HepG2 (cell line): ENCODE data around the gene MAP2K7. TPM values are rescaled to one million over a fixed set of nuclear protein-coding genes. Genes with fewer than 3 reads are reported as not detected.

Experiments
- FIP1L1 ChIP-seq: fragments of 200-400 bp; formaldehyde crosslinking; IDR thresholded peaks from 2 replicates; pipeline ENCODE4 v1.6.1; 2018; ENCODE audit warnings: low read depth, mild to moderate bottlenecking, low read length, moderate library complexity, borderline replicate concordance; ENCODE audit not compliant: insufficient read depth
- FOXA1 ChIP-seq, 2 experiments: fragments of 450-650 bp in 1 of 2; sonication (generic) in 1 of 2; formaldehyde crosslinking in 1 of 2; IDR thresholded peaks; 2 replicates each; pipeline versions ENCODE4 v1.4.0 to v1.6.1; 2016 to 2020; ENCODE audit warnings: missing genetic modification reagents in 1 of 2
- FOXO1 ChIP-seq: sonication (generic); formaldehyde crosslinking; IDR thresholded peaks from 2 replicates; pipeline ENCODE4 v1.4.0; 2020; ENCODE audit warnings: missing genetic modification reagents
- GPN1 ChIP-seq: sonication (generic); formaldehyde crosslinking; IDR thresholded peaks from 2 replicates; pipeline ENCODE4 v1.5.1; 2020; ENCODE audit warnings: missing genetic modification reagents, borderline replicate concordance
- NFKB2 ChIP-seq: sonication (generic); formaldehyde crosslinking; IDR thresholded peaks from 2 replicates; pipeline ENCODE4 v1.4.0; 2020; ENCODE audit warnings: missing genetic modification reagents, borderline replicate concordance
- RXRA ChIP-seq: sonication (generic); formaldehyde crosslinking; IDR thresholded peaks from 2 replicates; pipeline ENCODE4 v1.5.1; 2020; ENCODE audit warnings: missing genetic modification reagents
- ZBTB21 ChIP-seq: sonication (generic); formaldehyde crosslinking; IDR thresholded peaks from 2 replicates; pipeline ENCODE4 v1.4.0; 2020; ENCODE audit warnings: missing genetic modification reagents
- ZMAT3 ChIP-seq: sonication (generic); formaldehyde crosslinking; conservative IDR thresholded peaks from 2 replicates; pipeline ENCODE4 v1.7.0; 2021; ENCODE audit warnings: missing genetic modification reagents
- ZNF280B ChIP-seq: sonication (generic); formaldehyde crosslinking; IDR thresholded peaks from 2 replicates; pipeline ENCODE4 v1.5.0; 2020; ENCODE audit warnings: missing genetic modification reagents, mild to moderate bottlenecking, borderline replicate concordance
- ZNF543 ChIP-seq: sonication (generic); formaldehyde crosslinking; IDR thresholded peaks from 2 replicates; pipeline ENCODE4 v1.4.0; 2020; ENCODE audit warnings: mild to moderate bottlenecking, missing genetic modification reagents
- ZNF614 ChIP-seq: IDR thresholded peaks from 2 replicates; pipeline ENCODE4 v1.6.1; 2018; ENCODE audit warnings: missing biosample characterization, missing genetic modification reagents, inconsistent platforms, borderline replicate concordance
- polyA plus RNA-seq, 8 experiments: library from polyadenylated mRNA; depleted of rRNA in 3 of 8; stranded (reverse) in 7 of 8; unstranded in 1 of 8; fragments of >200 nt; fragmentation: Illumina TruSeq in 4 of 8; extraction: Trizol in 4 of 8; gene quantifications; 2 replicates each; pipeline versions ENCODE4 v1.2.1 to v1.2.3, GENCODE V29; 2011 to 2016; ENCODE audit warnings: low read depth in 4 of 8, missing spikeins in 1 of 8, mixed read lengths in 1 of 8; ENCODE audit not compliant: insufficient read depth in 1 of 8
- total RNA-seq, 5 experiments: library from RNA; depleted of rRNA; stranded (reverse); fragments of >200 nt; fragmentation: Illumina TruSeq; extraction: Trizol; gene quantifications; 2 replicates each; pipeline ENCODE4 v1.2.3, GENCODE V29; 2016; ENCODE audit warnings: low read depth in 1 of 5
- TF ChIP-seq, protein P1 (sequence below): sonication (generic); formaldehyde crosslinking; IDR thresholded peaks from one replicate; pipeline ENCODE4 v1.5.1; 2020; ENCODE audit warnings: mild to moderate bottlenecking, missing genetic modification reagents; ENCODE audit errors: not compliant biosample characterization
- TF ChIP-seq, protein P2 (sequence below): sonication (generic); formaldehyde crosslinking; IDR thresholded peaks from 2 replicates; pipeline ENCODE4 v1.4.0; 2020; ENCODE audit warnings: missing genetic modification reagents, borderline replicate concordance
- TF ChIP-seq, protein P3 (sequence below): sonication (generic); formaldehyde crosslinking; IDR thresholded peaks from 2 replicates; pipeline ENCODE4 v1.5.0; 2020; ENCODE audit warnings: missing genetic modification reagents

The MAP2K7 gene
- total and polyA plus RNA-seq, 2 of the 13 experiments (the other 11 are each of a cell fraction or from before 2014, with no cell fraction given) = 9.0 to 10.8 TPM

DNA sequence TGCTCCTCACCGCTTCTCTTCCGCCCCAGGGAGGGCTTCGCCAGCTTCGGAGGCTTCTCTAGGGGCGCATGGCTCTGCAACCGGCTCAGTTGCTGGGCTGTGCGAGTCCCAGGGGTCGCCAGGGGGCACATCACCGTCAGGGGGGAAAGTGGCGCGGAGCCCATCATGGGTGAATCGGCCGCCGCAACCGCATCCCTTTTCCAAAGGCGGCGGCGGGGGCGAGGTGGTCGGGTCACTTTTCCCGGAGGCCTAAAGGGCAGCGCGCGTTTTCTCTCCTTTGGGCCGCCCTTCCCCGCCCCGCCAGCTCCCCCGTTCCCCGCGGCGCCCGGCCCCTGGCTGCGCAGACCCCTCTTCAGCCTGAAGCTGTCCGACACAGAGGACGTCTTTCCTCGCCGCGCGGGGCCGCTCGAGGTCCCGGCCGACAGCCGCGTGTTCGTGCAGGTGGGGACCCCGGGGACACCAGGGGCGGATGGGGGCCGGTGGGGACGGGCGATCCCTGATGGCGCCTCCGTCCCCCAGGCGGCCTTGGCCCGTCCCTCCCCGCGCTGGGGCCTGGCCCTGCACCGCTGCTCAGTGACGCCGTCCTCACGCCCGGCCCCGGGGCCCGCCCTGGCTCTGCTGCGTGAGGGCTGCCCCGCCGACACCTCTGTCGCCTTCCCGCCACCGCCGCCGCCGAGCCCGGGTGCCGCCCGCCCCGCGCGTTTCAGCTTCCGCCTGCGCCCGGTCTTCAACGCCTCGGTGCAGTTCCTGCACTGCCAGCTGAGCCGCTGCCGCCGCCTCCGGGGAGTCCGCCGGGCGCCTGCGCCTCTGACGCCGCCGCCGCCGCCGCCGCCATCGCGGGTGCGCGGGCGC lies 12.7 kb downstream of the MAP2K7 start (continued):
- TF ChIP-seq, protein P1, sequence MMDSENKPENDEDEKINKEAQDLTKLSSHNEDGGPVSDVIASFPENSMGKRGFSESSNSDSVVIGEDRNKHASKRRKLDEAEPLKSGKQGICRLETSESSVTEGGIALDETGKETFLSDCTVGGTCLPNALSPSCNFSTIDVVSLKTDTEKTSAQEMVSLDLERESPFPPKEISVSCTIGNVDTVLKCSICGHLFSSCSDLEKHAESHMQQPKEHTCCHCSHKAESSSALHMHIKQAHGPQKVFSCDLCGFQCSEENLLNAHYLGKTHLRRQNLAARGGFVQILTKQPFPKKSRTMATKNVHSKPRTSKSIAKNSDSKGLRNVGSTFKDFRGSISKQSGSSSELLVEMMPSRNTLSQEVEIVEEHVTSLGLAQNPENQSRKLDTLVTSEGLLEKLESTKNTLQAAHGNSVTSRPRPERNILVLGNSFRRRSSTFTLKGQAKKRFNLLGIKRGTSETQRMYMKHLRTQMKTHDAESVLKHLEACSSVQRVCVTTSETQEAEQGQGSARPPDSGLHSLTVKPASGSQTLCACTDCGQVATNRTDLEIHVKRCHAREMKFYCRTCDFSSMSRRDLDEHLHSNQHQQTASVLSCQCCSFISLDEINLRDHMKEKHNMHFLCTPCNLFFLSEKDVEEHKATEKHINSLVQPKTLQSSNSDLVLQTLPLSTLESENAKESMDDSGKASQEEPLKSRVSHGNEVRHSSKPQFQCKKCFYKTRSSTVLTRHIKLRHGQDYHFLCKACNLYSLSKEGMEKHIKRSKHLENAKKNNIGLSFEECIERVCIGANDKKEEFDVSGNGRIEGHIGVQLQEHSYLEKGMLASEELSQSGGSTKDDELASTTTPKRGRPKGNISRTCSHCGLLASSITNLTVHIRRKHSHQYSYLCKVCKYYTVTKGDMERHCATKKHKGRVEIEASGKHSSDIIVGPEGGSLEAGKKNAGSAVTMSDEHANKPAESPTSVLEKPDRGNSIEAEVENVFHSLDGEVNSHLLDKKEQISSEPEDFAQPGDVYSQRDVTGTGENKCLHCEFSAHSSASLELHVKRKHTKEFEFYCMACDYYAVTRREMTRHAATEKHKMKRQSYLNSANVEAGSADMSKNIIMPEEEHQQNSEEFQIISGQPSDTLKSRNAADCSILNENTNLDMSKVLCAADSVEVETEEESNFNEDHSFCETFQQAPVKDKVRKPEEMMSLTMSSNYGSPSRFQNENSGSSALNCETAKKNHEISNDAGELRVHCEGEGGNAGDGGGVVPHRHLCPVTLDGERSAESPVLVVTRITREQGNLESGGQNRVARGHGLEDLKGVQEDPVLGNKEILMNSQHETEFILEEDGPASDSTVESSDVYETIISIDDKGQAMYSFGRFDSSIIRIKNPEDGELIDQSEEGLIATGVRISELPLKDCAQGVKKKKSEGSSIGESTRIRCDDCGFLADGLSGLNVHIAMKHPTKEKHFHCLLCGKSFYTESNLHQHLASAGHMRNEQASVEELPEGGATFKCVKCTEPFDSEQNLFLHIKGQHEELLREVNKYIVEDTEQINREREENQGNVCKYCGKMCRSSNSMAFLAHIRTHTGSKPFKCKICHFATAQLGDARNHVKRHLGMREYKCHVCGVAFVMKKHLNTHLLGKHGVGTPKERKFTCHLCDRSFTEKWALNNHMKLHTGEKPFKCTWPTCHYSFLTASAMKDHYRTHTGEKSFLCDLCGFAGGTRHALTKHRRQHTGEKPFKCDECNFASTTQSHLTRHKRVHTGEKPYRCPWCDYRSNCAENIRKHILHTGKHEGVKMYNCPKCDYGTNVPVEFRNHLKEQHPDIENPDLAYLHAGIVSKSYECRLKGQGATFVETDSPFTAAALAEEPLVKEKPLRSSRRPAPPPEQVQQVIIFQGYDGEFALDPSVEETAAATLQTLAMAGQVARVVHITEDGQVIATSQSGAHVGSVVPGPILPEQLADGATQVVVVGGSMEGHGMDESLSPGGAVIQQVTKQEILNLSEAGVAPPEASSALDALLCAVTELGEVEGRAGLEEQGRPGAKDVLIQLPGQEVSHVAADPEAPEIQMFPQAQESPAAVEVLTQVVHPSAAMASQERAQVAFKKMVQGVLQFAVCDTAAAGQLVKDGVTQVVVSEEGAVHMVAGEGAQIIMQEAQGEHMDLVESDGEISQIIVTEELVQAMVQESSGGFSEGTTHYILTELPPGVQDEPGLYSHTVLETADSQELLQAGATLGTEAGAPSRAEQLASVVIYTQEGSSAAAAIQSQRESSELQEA (CRISPR knock-in tag) = no peak
- TF ChIP-seq GPN1 (CRISPR knock-in tag) (no peak), FOXO1 (0 out of 2 replicates have a peak, but pooled peaks have one; percentile 9), FIP1L1 (no peak), ZBTB21 (CRISPR knock-in tag) (no peak), ZNF280B (CRISPR knock-in tag) (no peak), ZMAT3 (CRISPR knock-in tag) (peak; percentile 66), RXRA (CRISPR knock-in tag) (no peak), ZNF543 (CRISPR knock-in tag) (no peak), ZNF614 (CRISPR knock-in tag) (no peak), FOXA1 (IDR thresholded peaks at IDR 0.05) (no peak), FOXA1 (CRISPR knock-in tag; IDR thresholded peaks at IDR 0.05) (no peak), NFKB2 (0 out of 2 replicates have a peak, but pooled peaks have one; percentile 5)
- TF ChIP-seq, protein P2, sequence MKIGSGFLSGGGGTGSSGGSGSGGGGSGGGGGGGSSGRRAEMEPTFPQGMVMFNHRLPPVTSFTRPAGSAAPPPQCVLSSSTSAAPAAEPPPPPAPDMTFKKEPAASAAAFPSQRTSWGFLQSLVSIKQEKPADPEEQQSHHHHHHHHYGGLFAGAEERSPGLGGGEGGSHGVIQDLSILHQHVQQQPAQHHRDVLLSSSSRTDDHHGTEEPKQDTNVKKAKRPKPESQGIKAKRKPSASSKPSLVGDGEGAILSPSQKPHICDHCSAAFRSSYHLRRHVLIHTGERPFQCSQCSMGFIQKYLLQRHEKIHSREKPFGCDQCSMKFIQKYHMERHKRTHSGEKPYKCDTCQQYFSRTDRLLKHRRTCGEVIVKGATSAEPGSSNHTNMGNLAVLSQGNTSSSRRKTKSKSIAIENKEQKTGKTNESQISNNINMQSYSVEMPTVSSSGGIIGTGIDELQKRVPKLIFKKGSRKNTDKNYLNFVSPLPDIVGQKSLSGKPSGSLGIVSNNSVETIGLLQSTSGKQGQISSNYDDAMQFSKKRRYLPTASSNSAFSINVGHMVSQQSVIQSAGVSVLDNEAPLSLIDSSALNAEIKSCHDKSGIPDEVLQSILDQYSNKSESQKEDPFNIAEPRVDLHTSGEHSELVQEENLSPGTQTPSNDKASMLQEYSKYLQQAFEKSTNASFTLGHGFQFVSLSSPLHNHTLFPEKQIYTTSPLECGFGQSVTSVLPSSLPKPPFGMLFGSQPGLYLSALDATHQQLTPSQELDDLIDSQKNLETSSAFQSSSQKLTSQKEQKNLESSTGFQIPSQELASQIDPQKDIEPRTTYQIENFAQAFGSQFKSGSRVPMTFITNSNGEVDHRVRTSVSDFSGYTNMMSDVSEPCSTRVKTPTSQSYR = no peak
- TF ChIP-seq, protein P3, sequence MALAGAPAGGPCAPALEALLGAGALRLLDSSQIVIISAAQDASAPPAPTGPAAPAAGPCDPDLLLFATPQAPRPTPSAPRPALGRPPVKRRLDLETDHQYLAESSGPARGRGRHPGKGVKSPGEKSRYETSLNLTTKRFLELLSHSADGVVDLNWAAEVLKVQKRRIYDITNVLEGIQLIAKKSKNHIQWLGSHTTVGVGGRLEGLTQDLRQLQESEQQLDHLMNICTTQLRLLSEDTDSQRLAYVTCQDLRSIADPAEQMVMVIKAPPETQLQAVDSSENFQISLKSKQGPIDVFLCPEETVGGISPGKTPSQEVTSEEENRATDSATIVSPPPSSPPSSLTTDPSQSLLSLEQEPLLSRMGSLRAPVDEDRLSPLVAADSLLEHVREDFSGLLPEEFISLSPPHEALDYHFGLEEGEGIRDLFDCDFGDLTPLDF (CRISPR knock-in tag) = no peak
